ENCODE measurements around the gene FBXO41. TPM values are rescaled to one million over a fixed set of nuclear protein-coding genes. Genes with fewer than 3 reads are reported as not detected.

FBXO41 gene
- total RNA-seq, 2 experiments from 2014 or later = 41.5 to 42.0 TPM

DNA sequence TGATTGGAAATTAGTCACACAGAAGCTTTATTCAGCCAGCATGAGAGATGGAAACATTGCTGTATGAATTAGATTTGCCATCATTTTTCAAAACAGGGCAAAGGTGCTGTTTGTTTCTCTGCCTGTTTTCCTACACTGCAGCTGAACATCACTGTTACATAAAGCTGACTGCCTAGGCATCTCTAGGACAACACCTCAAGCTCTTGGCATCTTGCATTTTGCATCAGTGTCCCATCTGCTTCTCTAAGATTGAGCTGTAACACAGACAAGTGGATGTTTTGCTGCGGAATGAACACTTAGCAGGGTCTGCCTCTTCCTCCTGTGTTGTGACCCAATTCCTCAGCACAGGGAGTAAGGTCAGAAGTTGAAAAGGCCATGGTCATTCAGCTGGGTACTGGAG, 45.3 kb downstream of the FBXO41 start:
- Mint-ChIP-seq H3K4me1 (ENCODE audit: low read depth) (peaks cover 41% of the 10 kb centered on the region), H3K36me3 (ENCODE audit: low read depth) (peaks cover 56% of the 10 kb centered on the region), H3K4me3 (no peak overlapping the region), H3K27me3 (no peaks in the 10 kb centered on the region), H3K9me3 (no peaks in the 10 kb centered on the region), H3K27ac (peak overlapping the region; percentile 50)
- POLR2A ChIA-PET = interaction anchor here (0.8 to 9.9 kb wide), 6 partner anchors 14 to 51 kb away, joined by 3 to 97 read pairs (median 4); partner anchors contain the start of gene FBXO41
- intact Hi-C loops (cut with micrococcal nuclease) = no loop called here
- TF ChIP-seq, protein P1, sequence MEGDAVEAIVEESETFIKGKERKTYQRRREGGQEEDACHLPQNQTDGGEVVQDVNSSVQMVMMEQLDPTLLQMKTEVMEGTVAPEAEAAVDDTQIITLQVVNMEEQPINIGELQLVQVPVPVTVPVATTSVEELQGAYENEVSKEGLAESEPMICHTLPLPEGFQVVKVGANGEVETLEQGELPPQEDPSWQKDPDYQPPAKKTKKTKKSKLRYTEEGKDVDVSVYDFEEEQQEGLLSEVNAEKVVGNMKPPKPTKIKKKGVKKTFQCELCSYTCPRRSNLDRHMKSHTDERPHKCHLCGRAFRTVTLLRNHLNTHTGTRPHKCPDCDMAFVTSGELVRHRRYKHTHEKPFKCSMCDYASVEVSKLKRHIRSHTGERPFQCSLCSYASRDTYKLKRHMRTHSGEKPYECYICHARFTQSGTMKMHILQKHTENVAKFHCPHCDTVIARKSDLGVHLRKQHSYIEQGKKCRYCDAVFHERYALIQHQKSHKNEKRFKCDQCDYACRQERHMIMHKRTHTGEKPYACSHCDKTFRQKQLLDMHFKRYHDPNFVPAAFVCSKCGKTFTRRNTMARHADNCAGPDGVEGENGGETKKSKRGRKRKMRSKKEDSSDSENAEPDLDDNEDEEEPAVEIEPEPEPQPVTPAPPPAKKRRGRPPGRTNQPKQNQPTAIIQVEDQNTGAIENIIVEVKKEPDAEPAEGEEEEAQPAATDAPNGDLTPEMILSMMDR (IDR thresholded peaks at IDR 0.05) = no peak
- no peak for ATAC-seq
- DNase-seq = no peak
- CTCF ChIA-PET = interaction anchor here (1.2 to 2.9 kb wide), 2 partner anchors 11 to 51 kb away, joined by 3 to 11 read pairs; no protein-coding TSS in a partner anchor

DNA sequence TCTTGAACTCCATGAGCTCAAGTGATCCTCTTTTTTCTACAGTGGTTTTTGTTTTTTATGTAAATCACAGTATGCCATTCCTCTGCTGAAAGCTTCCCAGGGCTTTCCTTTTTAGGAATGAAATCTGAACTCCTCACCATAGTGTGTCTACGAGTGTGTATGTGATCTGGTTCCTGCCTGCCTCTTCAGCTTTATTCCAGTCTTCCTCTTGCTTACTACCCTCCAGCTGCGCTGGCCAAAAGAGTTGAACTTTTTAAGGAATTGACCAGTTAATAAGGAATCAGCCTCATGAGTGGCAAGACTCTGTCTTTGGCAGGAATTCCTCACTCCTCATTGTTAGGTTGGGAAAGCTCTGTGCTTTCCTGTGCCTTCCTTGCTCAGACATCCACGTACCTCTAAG, 46.1 kb downstream of the FBXO41 start:
- ATAC-seq (no peak), DNase-seq (no peak)
- ChIA-PET CTCF (interaction anchor here (0.9 to 2.9 kb wide), 3 partner anchors 12 to 122 kb away, joined by 3 to 11 read pairs (median 3); no protein-coding TSS in a partner anchor), POLR2A (interaction anchor here (0.8 to 9.9 kb wide), 6 partner anchors 13 to 52 kb away, joined by 3 to 97 read pairs (median 4); partner anchors contain the start of gene FBXO41)
- peak overlapping the region; percentile 25 for H3K27ac Mint-ChIP-seq
- intact Hi-C loops (cut with micrococcal nuclease) = no loop called here
- peaks cover 38% of the 10 kb centered on the region for H3K4me1 Mint-ChIP-seq (ENCODE audit: low read depth)
- TF ChIP-seq, protein P1 (IDR thresholded peaks at IDR 0.05) = no peak
- H3K27me3 Mint-ChIP-seq = no peaks in the 10 kb centered on the region
- no peaks in the 10 kb centered on the region for H3K9me3 Mint-ChIP-seq
- H3K36me3 Mint-ChIP-seq (ENCODE audit: low read depth) = peaks cover 50% of the 10 kb centered on the region
- H3K4me3 Mint-ChIP-seq = no peak overlapping the region

DNA sequence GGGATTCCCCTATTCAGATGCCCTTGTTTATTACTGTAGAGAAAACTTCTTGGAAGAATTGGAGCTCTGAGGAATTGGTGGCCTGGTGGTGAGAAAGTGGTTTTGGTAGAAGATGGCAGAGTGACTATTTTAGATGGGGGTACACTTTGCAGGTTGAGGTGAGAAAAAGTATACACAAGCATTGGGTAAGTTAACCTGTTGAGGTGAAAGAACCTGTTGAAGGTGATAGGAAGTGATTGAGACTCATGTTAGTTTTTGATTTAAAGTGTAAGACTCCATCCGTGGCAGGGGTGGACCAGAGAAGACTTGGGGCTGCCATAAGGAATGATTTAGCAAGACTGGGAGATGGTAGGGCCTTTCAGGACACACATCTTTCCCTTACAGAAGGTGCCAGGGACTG, 47.1 kb downstream of the FBXO41 start:
- Mint-ChIP-seq H3K4me3 (peak overlapping the region; percentile 99), H3K9me3 (no peaks in the 10 kb centered on the region), H3K4me1 (ENCODE audit: low read depth) (peaks cover 41% of the 10 kb centered on the region), H3K27ac (peak overlapping the region; percentile 77), H3K36me3 (ENCODE audit: low read depth) (peaks cover 42% of the 10 kb centered on the region), H3K27me3 (no peaks in the 10 kb centered on the region)
- TF ChIP-seq, protein P1 (IDR thresholded peaks at IDR 0.05) = no peak
- ChIA-PET CTCF (interaction anchor here (2.1 to 3.4 kb wide), 2 partner anchors 10 to 52 kb away, joined by 8 to 20 read pairs; no protein-coding TSS in a partner anchor), POLR2A (interaction anchor here (0.9 to 9.9 kb wide), 9 partner anchors 11 to 53 kb away, joined by 3 to 108 read pairs (median 4); no protein-coding TSS in a partner anchor)
- intact Hi-C loops (cut with micrococcal nuclease) = no loop called here
- DNase-seq = no peak
- no peak for ATAC-seq

DNA sequence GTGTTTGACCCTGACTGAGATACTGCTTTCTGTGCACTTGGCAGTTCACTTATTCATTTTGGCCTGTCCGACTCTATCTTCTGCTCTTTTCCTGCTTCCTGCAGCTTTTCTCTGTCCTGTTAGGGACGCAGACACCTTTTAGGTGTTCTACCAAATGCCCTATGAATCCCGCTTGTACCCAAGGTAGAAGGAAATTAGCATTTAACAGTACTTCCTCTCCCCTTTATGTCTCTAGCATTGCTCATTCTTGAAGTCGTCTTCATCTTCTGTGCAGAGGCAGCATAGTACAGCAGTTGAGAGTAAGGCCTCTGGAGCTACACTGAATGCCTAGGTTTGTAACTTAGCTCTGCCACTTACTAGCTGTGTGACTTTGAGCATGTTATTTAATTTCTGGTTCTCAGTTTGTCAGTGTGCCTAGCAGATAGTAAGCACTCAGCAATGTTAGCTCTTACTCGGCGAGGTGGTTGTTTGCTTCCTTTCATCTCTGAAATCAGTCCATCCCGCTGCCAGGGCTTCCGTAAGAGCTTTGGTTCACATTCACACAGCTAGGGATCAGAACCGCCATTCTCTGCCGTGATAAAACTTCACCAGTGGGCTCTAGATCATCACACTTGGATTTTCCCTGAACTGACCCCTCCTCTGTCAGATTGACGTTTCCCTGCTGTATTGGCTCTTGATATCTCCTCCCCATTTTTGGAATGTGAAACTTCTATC, 48.8 kb downstream of the FBXO41 start:
- H3K4me3 Mint-ChIP-seq = peak overlapping the region; percentile 99
- no peak for ATAC-seq
- intact Hi-C loops (cut with micrococcal nuclease) = no loop called here
- H3K36me3 Mint-ChIP-seq (ENCODE audit: low read depth) = peaks cover 41% of the 10 kb centered on the region
- no peaks in the 10 kb centered on the region for H3K27me3 Mint-ChIP-seq
- peaks cover 43% of the 10 kb centered on the region for H3K4me1 Mint-ChIP-seq (ENCODE audit: low read depth)
- TF ChIP-seq, protein P1 (IDR thresholded peaks at IDR 0.05) = no peak
- H3K27ac Mint-ChIP-seq = peak overlapping the region; percentile 95
- POLR2A ChIA-PET = interaction anchor here (0.9 to 9.9 kb wide), 11 partner anchors 9 to 55 kb away, joined by 3 to 108 read pairs (median 8); partner anchors contain the start of gene SMYD5
- DNase-seq = no peak
- CTCF ChIA-PET = interaction anchor here (1.1 to 7.3 kb wide), 7 partner anchors 9 to 58 kb away, joined by 3 to 53 read pairs (median 8); partner anchors contain the start of gene SMYD5
- H3K9me3 Mint-ChIP-seq = no peaks in the 10 kb centered on the region

Data from activated CD8-positive, alpha-beta T cell treated with anti-CD3 and anti-CD28 coated beads for 36 hours (primary cell).